ENCODE data around the gene FBXL7. TPM values are rescaled to one million over a fixed set of nuclear protein-coding genes. Genes with fewer than 3 reads are reported as not detected.

The FBXL7 gene
- total RNA-seq, 2 experiments from 2014 or later, result not detected

DNA sequence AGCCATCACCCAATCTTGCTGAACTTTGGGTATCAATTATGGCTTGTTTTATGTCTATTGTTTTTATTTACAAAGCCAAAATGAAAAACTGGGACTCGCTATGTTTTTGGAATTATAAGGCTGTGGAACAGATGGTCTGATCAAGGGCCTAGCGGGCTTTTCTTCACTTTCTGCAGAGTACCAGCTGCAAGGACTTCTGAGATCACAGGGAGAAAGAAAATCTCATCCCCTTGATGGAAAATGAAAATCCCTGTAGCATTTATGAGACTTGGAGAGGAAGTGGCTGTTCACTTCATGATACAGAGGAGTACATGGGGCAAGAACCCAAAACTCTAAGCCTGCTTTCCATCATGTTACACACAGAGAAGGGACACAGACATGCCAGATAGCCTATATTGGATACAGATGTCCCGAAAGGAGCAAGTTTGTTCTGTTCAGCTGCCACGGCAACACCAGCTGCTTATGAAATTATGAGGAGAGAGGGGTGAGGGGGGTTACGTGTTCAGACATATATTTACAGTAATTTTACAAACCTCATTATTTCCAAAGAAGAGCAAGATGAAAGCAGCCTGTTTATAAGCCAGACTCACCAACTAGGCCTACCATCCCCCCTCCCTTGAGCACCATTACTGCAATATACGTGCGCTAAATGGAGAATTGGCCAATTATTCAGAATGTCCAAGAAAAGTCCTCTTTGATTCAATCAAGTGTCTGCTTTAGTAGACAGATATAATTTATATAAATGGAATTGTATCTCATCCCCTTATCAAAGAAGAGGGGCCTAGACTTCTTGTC is 459.6 kb downstream of the FBXL7 start:
- ChIA-PET POLR2A (no interaction called here), CTCF (no interaction called here)
- no peak for DNase-seq
- H3K9me3 Mint-ChIP-seq, result peaks cover 2% of the 10 kb centered on the region
- no peaks in the 10 kb centered on the region for H3K27me3 Mint-ChIP-seq
- H3K36me3 Mint-ChIP-seq (ENCODE audit: low read depth), result no peaks in the 10 kb centered on the region
- H3K4me1 Mint-ChIP-seq, result no peaks in the 10 kb centered on the region
- H3K27ac Mint-ChIP-seq, result no peak overlapping the region
- H3K4me3 Mint-ChIP-seq, result no peak overlapping the region

DNA sequence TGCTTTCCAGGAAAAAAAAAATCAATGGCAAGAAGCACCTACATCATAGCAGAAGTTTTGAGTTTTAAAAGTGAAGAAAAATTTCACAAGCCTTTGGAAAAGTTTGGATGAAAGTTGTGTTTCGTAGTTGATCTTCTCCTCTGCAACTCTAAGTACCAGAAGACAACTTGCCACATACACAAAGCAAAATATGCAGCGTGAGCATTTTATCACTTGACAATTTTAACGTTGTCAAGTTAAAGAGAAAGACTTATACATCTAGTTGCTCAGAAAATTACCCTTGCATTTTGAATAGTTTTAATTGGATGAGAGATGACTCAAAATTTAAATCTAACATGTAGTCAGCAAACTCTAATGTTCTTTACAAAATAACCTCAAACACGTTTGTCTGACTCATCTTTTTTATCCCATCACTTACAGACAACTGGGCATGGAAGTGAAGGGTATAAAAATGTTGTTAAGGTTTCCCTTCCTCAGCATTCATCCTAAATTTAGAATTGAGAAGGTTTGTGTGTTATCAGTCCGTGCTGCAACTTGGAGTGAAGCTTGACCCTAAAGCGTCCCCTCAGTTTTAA is 466.2 kb downstream of the FBXL7 start:
- Mint-ChIP-seq H3K4me1 (no peaks in the 10 kb centered on the region), H3K4me3 (no peak overlapping the region), H3K9me3 (no peaks in the 10 kb centered on the region), H3K36me3 (ENCODE audit: low read depth) (no peaks in the 10 kb centered on the region), H3K27me3 (no peaks in the 10 kb centered on the region), H3K27ac (no peak overlapping the region)
- POLR2A ChIA-PET, result no interaction called here
- CTCF ChIA-PET, result no interaction called here
- DNase-seq, result no peak

DNA sequence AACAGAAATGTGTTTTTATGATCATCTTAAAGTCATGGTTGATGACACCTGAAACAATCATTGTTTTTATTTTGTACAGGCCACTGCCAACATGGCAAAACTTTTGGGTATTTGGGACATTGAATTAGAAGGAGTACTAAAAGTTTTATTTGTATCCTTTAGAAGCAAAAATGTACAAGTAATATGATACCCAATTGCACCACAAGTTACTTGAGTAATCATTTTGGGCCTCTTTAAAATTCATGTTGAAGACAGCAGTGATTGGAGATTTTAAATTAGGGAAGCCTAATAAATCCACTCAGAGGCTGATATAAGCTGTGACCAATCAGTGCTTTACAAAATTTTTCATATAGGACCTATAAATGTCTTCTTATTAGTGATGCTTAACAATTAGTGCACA is 466.7 kb downstream of the FBXL7 start:
- CTCF ChIA-PET, result no interaction called here
- H3K4me1 Mint-ChIP-seq, result no peaks in the 10 kb centered on the region
- no peaks in the 10 kb centered on the region for H3K36me3 Mint-ChIP-seq (ENCODE audit: low read depth)
- H3K4me3 Mint-ChIP-seq, result no peak overlapping the region
- no peaks in the 10 kb centered on the region for H3K9me3 Mint-ChIP-seq
- POLR2A ChIA-PET, result no interaction called here
- H3K27ac Mint-ChIP-seq, result no peak overlapping the region
- H3K27me3 Mint-ChIP-seq, result no peaks in the 10 kb centered on the region
- DNase-seq, result no peak

DNA sequence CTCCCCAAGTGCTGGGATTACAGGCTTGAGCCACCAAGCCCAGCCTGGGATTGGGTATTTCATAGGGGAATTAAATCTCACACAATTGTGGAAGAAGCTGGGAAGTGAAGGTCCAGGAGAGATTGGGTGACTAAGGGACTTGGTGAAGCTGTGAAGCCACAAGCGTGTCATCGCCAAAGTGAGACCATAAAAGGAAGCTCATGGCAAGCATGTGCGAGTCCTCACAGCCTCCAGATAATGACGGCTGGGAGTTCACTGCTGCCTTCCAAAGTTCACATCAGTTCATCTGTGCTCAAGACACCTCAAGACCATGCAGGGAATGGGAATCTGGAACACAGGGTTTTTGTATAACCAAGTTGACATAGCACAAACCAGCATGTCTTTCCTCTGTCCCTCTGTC is 469.0 kb downstream of the FBXL7 start:
- Mint-ChIP-seq H3K9me3 (no peaks in the 10 kb centered on the region), H3K4me3 (no peak overlapping the region), H3K36me3 (ENCODE audit: low read depth) (no peaks in the 10 kb centered on the region), H3K4me1 (no peaks in the 10 kb centered on the region), H3K27ac (no peak overlapping the region), H3K27me3 (no peaks in the 10 kb centered on the region)
- ChIA-PET POLR2A (no interaction called here), CTCF (interaction anchor here (1.2 kb wide), 1 partner anchor 14 kb away, joined by 3 read pairs; no protein-coding TSS in a partner anchor)
- no peak for DNase-seq

DNA sequence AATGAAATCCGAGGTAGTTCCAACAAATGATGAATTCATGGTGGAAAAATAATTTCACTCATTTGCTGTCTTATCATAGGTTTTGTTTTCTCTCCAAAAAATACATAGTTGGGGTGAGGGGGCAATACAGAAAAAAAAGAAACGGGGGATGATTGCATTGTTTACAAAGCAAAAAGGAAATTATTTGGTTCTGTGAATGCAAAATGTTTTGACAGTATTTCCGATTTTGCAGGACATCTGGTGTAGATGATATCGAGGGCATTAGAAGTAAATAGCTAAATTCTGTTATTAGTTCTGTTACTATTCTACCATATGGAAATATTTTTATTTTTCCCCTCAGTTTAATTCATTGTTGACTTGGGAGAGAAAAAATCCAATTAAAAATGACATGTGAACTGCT is 477.9 kb downstream of the FBXL7 start:
- Mint-ChIP-seq H3K9me3 (peaks cover 3% of the 10 kb centered on the region), H3K4me3 (no peak overlapping the region), H3K4me1 (no peaks in the 10 kb centered on the region), H3K27me3 (no peaks in the 10 kb centered on the region), H3K36me3 (ENCODE audit: low read depth) (no peaks in the 10 kb centered on the region), H3K27ac (no peak overlapping the region)
- CTCF ChIA-PET, result no interaction called here
- POLR2A ChIA-PET, result no interaction called here
- no peak for DNase-seq

DNA sequence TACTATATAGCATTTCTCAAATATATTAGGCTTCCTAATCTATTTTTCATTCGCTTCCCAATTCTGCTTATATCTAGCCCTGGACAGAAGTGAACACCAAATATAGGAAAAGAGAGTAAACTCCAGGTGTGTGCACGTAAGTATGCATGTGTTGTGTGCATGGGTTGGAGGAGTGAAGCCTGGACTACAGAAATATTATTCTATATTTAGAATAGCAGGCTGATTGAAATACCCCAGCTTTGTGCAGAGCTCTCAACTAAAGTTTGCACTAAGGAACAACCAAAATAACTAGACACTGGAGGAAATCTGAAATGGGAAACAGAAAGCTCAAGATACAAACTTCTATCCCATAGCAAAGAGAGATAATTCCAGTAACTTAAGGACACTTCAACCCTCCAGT is 480.9 kb downstream of the FBXL7 start:
- no peaks in the 10 kb centered on the region for H3K4me1 Mint-ChIP-seq
- CTCF ChIA-PET, result interaction anchor here (0.6 kb wide), 2 partner anchors 63 to 186 kb away, joined by 3 to 5 read pairs; no protein-coding TSS in a partner anchor
- H3K27ac Mint-ChIP-seq, result no peak overlapping the region
- H3K9me3 Mint-ChIP-seq, result peaks cover 3% of the 10 kb centered on the region
- H3K4me3 Mint-ChIP-seq, result no peak overlapping the region
- H3K36me3 Mint-ChIP-seq (ENCODE audit: low read depth), result no peaks in the 10 kb centered on the region
- no peaks in the 10 kb centered on the region for H3K27me3 Mint-ChIP-seq
- no peak for DNase-seq
- POLR2A ChIA-PET, result no interaction called here

DNA sequence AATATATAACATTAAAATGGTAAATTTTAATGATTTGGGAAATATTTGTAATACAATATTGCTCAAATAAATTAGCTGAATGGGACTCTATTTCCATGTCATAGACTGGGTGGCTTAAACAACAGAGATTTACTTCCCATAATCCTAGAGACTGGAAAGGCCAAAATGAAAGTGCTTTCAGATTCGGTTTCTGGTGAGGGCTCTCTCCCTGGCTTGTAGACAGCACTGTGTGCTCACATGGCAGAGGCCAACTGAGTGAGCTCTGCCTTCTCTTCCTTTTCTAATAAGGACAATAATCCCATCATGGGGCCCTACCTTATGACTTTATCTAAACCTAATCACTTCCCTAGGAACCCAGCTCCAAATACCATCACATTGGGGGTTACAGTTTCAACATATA is 483.4 kb downstream of the FBXL7 start:
- Mint-ChIP-seq H3K4me1 (no peaks in the 10 kb centered on the region), H3K9me3 (peaks cover 3% of the 10 kb centered on the region), H3K27ac (no peak overlapping the region), H3K36me3 (ENCODE audit: low read depth) (no peaks in the 10 kb centered on the region), H3K27me3 (no peaks in the 10 kb centered on the region), H3K4me3 (no peak overlapping the region)
- no peak for DNase-seq
- ChIA-PET POLR2A (no interaction called here), CTCF (no interaction called here)

Small RNAs within 50 kb of the gene (microRNA-seq; reads per million reads assigned to microRNA genes)
- gene MIR887 (ENCODE audit: borderline microRNAs expressed, borderline replicate concordance), result not detected
